Ishikawa (cell line): ENCODE results near the gene ACSS1.

Experiments
- CEBPB ChIP-seq: IDR thresholded peaks from 2 replicates; pipeline ENCODE4 v1.6.1; 2012
- CREB1 ChIP-seq: IDR thresholded peaks from 2 replicates; pipeline ENCODE4 v1.6.1; 2012; ENCODE audit warnings: low read depth
- EGR1 ChIP-seq: IDR thresholded peaks from 2 replicates; pipeline ENCODE4 v1.6.1; 2012
- EP300 ChIP-seq: IDR thresholded peaks from 2 replicates; pipeline ENCODE4 v1.6.1; 2012; ENCODE audit warnings: borderline replicate concordance
- FOXM1 ChIP-seq: IDR thresholded peaks from 2 replicates; pipeline ENCODE4 v1.6.1; 2012; ENCODE audit warnings: low read depth, borderline replicate concordance
- NFIC ChIP-seq: IDR thresholded peaks from 2 replicates; pipeline ENCODE4 v1.6.1; 2012
- RAD21 ChIP-seq: IDR thresholded peaks from 2 replicates; pipeline ENCODE4 v1.6.1; 2012; ENCODE audit warnings: low read depth
- TAF1 ChIP-seq: IDR thresholded peaks from 2 replicates; pipeline ENCODE4 v1.6.1; 2012; ENCODE audit warnings: low read depth, mild to moderate bottlenecking
- TCF12 ChIP-seq: IDR thresholded peaks from 2 replicates; pipeline ENCODE4 v1.6.1; 2012; ENCODE audit warnings: low read depth
- TEAD4 ChIP-seq: IDR thresholded peaks from 2 replicates; pipeline ENCODE4 v1.6.1; 2012
- YY1 ChIP-seq: IDR thresholded peaks from 2 replicates; pipeline ENCODE4 v1.6.1; 2012; ENCODE audit warnings: low read depth
- ZBTB7A ChIP-seq: IDR thresholded peaks from 2 replicates; pipeline ENCODE4 v1.6.1; 2012; ENCODE audit warnings: low read depth
- TF ChIP-seq, protein P1 (sequence below): IDR thresholded peaks from 2 replicates; pipeline ENCODE4 v1.6.1; 2012
- TF ChIP-seq, protein P2 (sequence below): IDR thresholded peaks from 2 replicates; pipeline ENCODE4 v1.6.1; 2012; ENCODE audit warnings: low read depth, mild to moderate bottlenecking
- TF ChIP-seq, protein P3 (sequence below): IDR thresholded peaks from 2 replicates; pipeline ENCODE4 v1.6.1; 2012

ACSS1 gene

DNA sequence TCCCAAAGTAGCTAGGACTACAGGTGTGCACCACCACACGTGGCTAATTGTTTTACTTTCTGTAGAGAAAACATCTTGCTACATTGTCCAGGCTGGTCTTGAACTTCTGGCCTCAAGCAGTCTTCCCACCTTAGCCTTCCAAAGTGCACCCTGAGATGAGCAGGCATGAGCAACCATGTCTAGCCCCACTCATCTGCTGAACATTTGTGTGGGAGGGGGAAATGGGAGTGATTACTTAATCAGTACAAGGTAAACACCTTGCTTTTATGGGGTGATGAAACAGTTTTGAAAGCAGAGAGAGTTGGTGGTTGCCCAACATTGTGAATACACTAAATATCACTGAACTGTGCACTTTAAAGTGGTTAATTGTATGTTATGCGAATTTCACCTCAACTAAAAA is 70.7 kb downstream of the ACSS1 start:
- TF ChIP-seq, protein P1, sequence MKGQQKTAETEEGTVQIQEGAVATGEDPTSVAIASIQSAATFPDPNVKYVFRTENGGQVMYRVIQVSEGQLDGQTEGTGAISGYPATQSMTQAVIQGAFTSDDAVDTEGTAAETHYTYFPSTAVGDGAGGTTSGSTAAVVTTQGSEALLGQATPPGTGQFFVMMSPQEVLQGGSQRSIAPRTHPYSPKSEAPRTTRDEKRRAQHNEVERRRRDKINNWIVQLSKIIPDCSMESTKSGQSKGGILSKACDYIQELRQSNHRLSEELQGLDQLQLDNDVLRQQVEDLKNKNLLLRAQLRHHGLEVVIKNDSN, result no peak
- TF ChIP-seq ZBTB7A, result no peak
- TF ChIP-seq EP300, result no peak
- no peak for TF ChIP-seq TEAD4
- TF ChIP-seq RAD21, result no peak

DNA sequence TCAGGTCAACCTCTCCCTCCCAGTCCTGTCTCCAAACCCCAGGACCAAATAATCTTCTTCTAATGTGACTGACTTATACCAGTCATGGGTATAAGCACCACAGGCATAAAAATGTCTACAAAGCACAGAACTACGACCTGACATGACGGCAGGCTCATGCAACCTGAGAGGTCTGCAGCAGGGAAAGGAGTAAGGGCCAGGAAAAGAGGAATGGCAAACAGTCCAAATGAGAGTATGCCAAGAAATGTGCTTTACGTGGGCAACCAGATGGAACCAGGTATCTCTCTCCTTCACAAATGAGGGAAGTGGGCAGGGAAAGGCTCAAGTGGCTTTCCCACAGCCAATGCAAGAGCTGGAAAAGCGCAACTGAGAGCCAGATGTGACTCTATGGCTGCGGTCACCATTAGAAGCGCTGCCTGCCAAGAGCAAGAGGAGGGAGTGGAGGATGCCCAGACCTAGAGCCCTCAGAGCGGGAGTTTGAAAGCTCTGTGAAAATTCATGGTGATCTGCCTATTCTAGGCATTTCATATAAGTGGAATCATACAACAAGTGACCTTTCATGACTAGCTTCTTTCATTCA is 71.4 kb downstream of the ACSS1 start:
- TF ChIP-seq ZBTB7A (no peak), TAF1 (no peak), NFIC (no peak)
- TF ChIP-seq, protein P2, sequence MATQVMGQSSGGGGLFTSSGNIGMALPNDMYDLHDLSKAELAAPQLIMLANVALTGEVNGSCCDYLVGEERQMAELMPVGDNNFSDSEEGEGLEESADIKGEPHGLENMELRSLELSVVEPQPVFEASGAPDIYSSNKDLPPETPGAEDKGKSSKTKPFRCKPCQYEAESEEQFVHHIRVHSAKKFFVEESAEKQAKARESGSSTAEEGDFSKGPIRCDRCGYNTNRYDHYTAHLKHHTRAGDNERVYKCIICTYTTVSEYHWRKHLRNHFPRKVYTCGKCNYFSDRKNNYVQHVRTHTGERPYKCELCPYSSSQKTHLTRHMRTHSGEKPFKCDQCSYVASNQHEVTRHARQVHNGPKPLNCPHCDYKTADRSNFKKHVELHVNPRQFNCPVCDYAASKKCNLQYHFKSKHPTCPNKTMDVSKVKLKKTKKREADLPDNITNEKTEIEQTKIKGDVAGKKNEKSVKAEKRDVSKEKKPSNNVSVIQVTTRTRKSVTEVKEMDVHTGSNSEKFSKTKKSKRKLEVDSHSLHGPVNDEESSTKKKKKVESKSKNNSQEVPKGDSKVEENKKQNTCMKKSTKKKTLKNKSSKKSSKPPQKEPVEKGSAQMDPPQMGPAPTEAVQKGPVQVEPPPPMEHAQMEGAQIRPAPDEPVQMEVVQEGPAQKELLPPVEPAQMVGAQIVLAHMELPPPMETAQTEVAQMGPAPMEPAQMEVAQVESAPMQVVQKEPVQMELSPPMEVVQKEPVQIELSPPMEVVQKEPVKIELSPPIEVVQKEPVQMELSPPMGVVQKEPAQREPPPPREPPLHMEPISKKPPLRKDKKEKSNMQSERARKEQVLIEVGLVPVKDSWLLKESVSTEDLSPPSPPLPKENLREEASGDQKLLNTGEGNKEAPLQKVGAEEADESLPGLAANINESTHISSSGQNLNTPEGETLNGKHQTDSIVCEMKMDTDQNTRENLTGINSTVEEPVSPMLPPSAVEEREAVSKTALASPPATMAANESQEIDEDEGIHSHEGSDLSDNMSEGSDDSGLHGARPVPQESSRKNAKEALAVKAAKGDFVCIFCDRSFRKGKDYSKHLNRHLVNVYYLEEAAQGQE, result no peak

DNA sequence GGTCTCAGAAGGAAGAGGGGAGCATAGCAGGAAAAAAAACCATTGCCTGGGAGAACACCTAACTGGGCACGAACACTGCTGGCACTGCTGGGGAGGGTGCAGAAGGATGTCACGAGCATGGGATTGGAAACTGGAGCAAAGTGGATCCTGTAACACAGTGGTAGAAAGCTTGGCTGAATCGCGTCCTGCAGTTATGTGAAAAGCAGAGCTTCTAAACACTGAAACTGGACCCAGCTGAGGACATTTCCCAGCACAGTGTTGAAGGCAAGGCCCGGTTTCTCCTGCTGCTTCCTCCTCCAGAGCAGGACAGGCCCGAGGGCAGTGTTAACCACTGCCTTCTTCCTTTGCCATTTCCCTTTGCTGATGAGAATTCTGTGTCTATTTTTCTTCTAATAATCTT is 72.1 kb downstream of the ACSS1 start:
- TF ChIP-seq ZBTB7A (no peak), EGR1 (no peak), TEAD4 (no peak), CREB1 (no peak)

DNA sequence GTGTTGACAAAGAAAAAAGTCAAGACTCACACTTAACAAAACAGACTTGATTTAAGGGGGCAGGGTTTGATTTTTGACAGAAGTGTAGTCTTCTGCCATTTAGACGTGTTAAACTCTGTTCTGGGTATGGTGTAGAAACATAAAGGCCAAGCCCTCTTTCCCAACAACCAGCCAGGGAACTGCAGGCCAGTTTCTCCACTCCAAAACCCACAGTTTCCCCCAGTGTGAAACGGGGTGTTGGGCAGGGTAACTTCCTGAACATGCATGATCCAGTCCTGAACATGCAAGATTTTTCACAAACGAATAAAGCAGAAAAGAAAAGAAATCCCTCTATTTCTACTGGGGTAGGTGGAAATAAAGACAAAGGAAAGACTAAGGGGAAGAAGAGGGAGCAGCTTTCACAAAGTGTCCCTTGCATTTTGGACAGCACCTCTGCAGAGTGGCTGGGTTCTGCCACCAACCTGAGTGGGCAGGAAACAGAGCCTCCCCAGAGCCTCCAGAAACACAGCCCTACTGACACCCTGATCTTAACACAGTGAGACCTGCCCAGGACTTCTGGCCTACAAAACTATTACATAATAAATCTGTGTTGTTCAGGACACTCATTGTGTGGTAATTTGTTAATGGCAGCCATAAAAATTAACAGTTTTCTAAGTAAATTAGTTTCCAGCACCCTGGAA is 72.8 kb downstream of the ACSS1 start:
- TF ChIP-seq TEAD4 (no peak), TCF12 (no peak), CEBPB (no peak), CREB1 (no peak), ZBTB7A (no peak), NFIC (no peak), YY1 (no peak), EGR1 (no peak)
- TF ChIP-seq, protein P2, result no peak
- TF ChIP-seq, protein P3, sequence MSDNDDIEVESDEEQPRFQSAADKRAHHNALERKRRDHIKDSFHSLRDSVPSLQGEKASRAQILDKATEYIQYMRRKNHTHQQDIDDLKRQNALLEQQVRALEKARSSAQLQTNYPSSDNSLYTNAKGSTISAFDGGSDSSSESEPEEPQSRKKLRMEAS, result no peak
- TF ChIP-seq, protein P1, result no peak

DNA sequence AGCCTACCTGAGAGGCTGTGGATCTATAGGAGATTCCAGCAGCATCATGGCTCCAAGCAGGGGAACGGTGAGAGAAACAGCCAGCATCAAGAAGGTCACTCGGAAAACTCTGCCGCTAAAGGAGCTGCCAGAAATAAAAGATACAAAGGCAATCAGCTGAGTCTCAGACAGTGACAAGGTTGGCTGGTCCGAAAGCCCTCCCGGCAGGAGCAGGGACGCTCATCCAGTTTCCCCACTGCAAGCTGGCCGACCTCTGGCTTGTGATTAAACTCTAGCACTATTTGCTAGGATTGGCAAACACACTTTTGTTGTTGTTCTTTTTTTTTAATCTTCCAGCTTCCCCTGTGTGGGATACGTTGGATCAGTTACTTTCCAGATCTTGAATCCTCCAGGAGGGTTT is 74.0 kb downstream of the ACSS1 start:
- TF ChIP-seq TCF12, result no peak
- TF ChIP-seq, protein P1, result no peak
- no peak for TF ChIP-seq EP300
- TF ChIP-seq YY1, result no peak
- TF ChIP-seq CREB1, result no peak
- no peak for TF ChIP-seq RAD21
- TF ChIP-seq FOXM1, result no peak
- no peak for TF ChIP-seq ZBTB7A
- TF ChIP-seq, protein P2, result no peak
- no peak for TF ChIP-seq TEAD4
- no peak for TF ChIP-seq EGR1
- TF ChIP-seq, protein P3, result no peak
- TF ChIP-seq TAF1, result no peak
